MG63 (cell line): Measurements from ENCODE around the gene CAPG. TPM values are rescaled to one million over a fixed set of nuclear protein-coding genes. Genes with fewer than 3 reads are reported as not detected.
A peak's percentile ranks its signal among the peaks of the same experiment; 100 is the strongest.
"Not testable (repeated sequence)": the region's sequence is repeated elsewhere in the genome, so short reads cannot be mapped to it uniquely, and the experiment has no call there.

ENCODE experiments used
- DNase-seq: peaks from one replicate; pipeline ENCODE4 v3.0.0-alpha.2; 2020
- H3K27me3 ChIP-seq: fragments of 250-450 bp; sonication (Bioruptor Pico); 2 replicates; pipeline ENCODE4 v1.5.1; 2020; ENCODE audit warnings: mild to moderate bottlenecking, moderate library complexity
- H3K36me3 ChIP-seq: fragments of 250-450 bp; sonication (Bioruptor Pico); 2 replicates; pipeline ENCODE4 v1.5.1; 2020; ENCODE audit warnings: mild to moderate bottlenecking, moderate library complexity
- H3K4me3 ChIP-seq: fragments of 250-450 bp; sonication (Bioruptor Pico); 2 replicates; pipeline ENCODE4 v1.5.1; 2020; ENCODE audit warnings: mild to moderate bottlenecking, moderate library complexity
- H3K9me3 ChIP-seq: fragments of 250-450 bp; sonication (Bioruptor Pico); 2 replicates; pipeline ENCODE4 v1.5.1; 2020; ENCODE audit warnings: mild to moderate bottlenecking, moderate library complexity
- total RNA-seq: library from RNA; depleted of rRNA; stranded (reverse); fragments of >200 nt; shearing (Covaris generic); gene quantifications from 2 replicates; pipeline ENCODE4 v1.2.3, GENCODE V29; 2014; ENCODE audit warnings: low replicate concordance

CAPG gene
- total RNA-seq, 1 experiment from 2014 or later = 538 TPM

GRCh38 chr2:85441864-85442263 lies 31.7 kb upstream of the CAPG start:
- DNase-seq = no peak
- H3K4me3 ChIP-seq = no peak overlapping the region
- no peaks in the 10 kb centered on the region for H3K27me3 ChIP-seq
- no peaks in the 10 kb centered on the region for H3K36me3 ChIP-seq
- no peaks in the 10 kb centered on the region for H3K9me3 ChIP-seq

- H3K36me3 ChIP-seq = no peaks in the 10 kb centered on the region
- no peak for DNase-seq
- no peaks in the 10 kb centered on the region for H3K27me3 ChIP-seq
These were observed 30.6 kb upstream of the CAPG start for GRCh38 chr2:85440729-85441128.

GRCh38 chr2:85439986-85440385 lies 29.8 kb upstream of the CAPG start:
- Histone ChIP-seq H3K4me3 (no peak overlapping the region), H3K27me3 (no peaks in the 10 kb centered on the region), H3K36me3 (no peaks in the 10 kb centered on the region), H3K9me3 (no peaks in the 10 kb centered on the region)
- DNase-seq = no peak

More at GRCh38 chr2:85440729-85441128, 30.6 kb upstream of the CAPG start:
- Histone ChIP-seq H3K4me3 (no peak overlapping the region), H3K9me3 (no peaks in the 10 kb centered on the region)

- not testable (repeated sequence) for H3K9me3 ChIP-seq, DNase-seq, H3K4me3 ChIP-seq, H3K27me3 ChIP-seq, H3K36me3 ChIP-seq
These were observed 29.4 kb upstream of the CAPG start for GRCh38 chr2:85439569-85439968.

- Histone ChIP-seq H3K4me3 (no peak overlapping the region), H3K27me3 (no peaks in the 10 kb centered on the region), H3K9me3 (no peaks in the 10 kb centered on the region), H3K36me3 (no peaks in the 10 kb centered on the region)
- no peak for DNase-seq
These were observed 28.9 kb upstream of the CAPG start for GRCh38 chr2:85439025-85439472.

GRCh38 chr2:85438201-85439024 lies 28.2 kb upstream of the CAPG start:
- Histone ChIP-seq H3K36me3 (no peaks in the 10 kb centered on the region), H3K27me3 (no peaks in the 10 kb centered on the region), H3K9me3 (no peaks in the 10 kb centered on the region), H3K4me3 (peak overlapping the region; percentile 47)
- no peak for DNase-seq

- no peaks in the 10 kb centered on the region for H3K36me3 ChIP-seq
- H3K27me3 ChIP-seq = no peaks in the 10 kb centered on the region
- no peaks in the 10 kb centered on the region for H3K9me3 ChIP-seq
- peak overlapping the region; percentile 47 for H3K4me3 ChIP-seq
- peak; percentile 87 for DNase-seq
These were observed 27.5 kb upstream of the CAPG start for GRCh38 chr2:85437488-85438200.

- DNase-seq = no peak
- Histone ChIP-seq H3K36me3 (no peaks in the 10 kb centered on the region), H3K27me3 (no peaks in the 10 kb centered on the region), H3K9me3 (no peaks in the 10 kb centered on the region), H3K4me3 (no peak overlapping the region; the same call in 1 of the 2 replicates)
These were observed 26.8 kb upstream of the CAPG start for GRCh38 chr2:85436836-85437487.

GRCh38 chr2:85435981-85436835 lies 26.0 kb upstream of the CAPG start:
- H3K27me3 ChIP-seq = no peaks in the 10 kb centered on the region
- no peaks in the 10 kb centered on the region for H3K9me3 ChIP-seq
- H3K36me3 ChIP-seq = no peaks in the 10 kb centered on the region
- DNase-seq = no peak
- no peak overlapping the region for H3K4me3 ChIP-seq

- Histone ChIP-seq H3K9me3 (no peaks in the 10 kb centered on the region), H3K36me3 (no peaks in the 10 kb centered on the region), H3K27me3 (no peaks in the 10 kb centered on the region), H3K4me3 (no peak overlapping the region)
- no peak for DNase-seq
These were observed 25.2 kb upstream of the CAPG start for GRCh38 chr2:85435220-85435958.

- no peak for DNase-seq
- Histone ChIP-seq H3K9me3 (no peaks in the 10 kb centered on the region), H3K36me3 (no peaks in the 10 kb centered on the region), H3K27me3 (no peaks in the 10 kb centered on the region), H3K4me3 (no peak overlapping the region)
These were observed 24.5 kb upstream of the CAPG start for GRCh38 chr2:85434696-85435095.

- Histone ChIP-seq H3K4me3 (no peak overlapping the region), H3K36me3 (no peaks in the 10 kb centered on the region), H3K27me3 (no peaks in the 10 kb centered on the region), H3K9me3 (no peaks in the 10 kb centered on the region)
- DNase-seq = peak; percentile 99
These were observed 23.4 kb upstream of the CAPG start for GRCh38 chr2:85433511-85434089.

- Histone ChIP-seq H3K4me3 (no peak overlapping the region), H3K27me3 (no peaks in the 10 kb centered on the region), H3K9me3 (no peaks in the 10 kb centered on the region), H3K36me3 (no peaks in the 10 kb centered on the region)
- DNase-seq = no peak
These were observed 21.5 kb upstream of the CAPG start for GRCh38 chr2:85431570-85432205.

- H3K9me3 ChIP-seq = no peaks in the 10 kb centered on the region
- no peaks in the 10 kb centered on the region for H3K36me3 ChIP-seq
- no peak overlapping the region for H3K4me3 ChIP-seq
- no peak for DNase-seq
- no peaks in the 10 kb centered on the region for H3K27me3 ChIP-seq
These were observed 20.8 kb upstream of the CAPG start for GRCh38 chr2:85430752-85431569.
